NB4 (cell line): ENCODE results near the gene CD244.

Experiments used
- CTCF ChIP-seq: IDR thresholded peaks from one replicate; pipeline ENCODE4 v1.5.1; 2012; ENCODE audit warnings: low read depth, low read length
- POLR2A ChIP-seq: IDR thresholded peaks from 2 replicates; pipeline ENCODE4 v1.6.1; 2011; ENCODE audit warnings: mild to moderate bottlenecking; ENCODE audit not compliant: insufficient read length; ENCODE audit errors: extremely low read depth

GRCh38 chr1:160865337-160865736 lies 2.6 kb upstream of the CD244 start:
- no peak for TF ChIP-seq POLR2A
- no peak for TF ChIP-seq CTCF
